NCI-H2029 (cell line): ENCODE results near the gene LRRC36.

Experiments
- DNase-seq: peaks from one replicate; lab custom pipeline; 2025; lab: John Stamatoyannopoulos, UW

LRRC36 gene

DNA sequence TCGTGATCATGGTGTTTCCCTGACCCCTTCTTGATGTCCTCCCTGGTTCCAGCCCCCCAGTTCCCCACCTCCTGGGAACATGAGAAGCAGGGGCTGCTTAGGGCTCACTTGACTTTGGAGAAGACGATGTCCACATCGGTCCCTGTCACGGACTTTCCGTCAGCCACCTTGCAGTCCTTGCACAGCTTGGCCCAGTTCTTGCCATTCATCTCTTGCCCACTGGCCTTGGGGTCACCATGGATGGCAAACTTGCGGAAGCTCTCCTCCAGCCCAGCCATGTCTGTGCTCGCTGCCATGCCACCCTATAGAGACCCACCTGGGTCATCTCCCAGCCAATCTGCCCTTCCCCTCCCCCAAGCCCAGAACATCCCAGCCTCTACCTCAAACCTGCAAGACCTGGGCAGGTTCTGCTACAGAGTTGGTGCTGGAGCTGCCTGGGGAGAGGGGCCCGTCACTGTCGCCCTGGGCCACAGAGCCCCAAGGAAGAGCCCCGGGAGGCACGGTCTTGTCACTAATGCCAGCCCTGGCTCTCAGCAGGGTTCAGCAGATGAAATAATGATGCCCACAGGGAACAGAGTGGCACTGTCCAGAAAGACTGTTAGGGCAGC, 64.3 kb downstream of the LRRC36 start:
- no peak for DNase-seq

DNA sequence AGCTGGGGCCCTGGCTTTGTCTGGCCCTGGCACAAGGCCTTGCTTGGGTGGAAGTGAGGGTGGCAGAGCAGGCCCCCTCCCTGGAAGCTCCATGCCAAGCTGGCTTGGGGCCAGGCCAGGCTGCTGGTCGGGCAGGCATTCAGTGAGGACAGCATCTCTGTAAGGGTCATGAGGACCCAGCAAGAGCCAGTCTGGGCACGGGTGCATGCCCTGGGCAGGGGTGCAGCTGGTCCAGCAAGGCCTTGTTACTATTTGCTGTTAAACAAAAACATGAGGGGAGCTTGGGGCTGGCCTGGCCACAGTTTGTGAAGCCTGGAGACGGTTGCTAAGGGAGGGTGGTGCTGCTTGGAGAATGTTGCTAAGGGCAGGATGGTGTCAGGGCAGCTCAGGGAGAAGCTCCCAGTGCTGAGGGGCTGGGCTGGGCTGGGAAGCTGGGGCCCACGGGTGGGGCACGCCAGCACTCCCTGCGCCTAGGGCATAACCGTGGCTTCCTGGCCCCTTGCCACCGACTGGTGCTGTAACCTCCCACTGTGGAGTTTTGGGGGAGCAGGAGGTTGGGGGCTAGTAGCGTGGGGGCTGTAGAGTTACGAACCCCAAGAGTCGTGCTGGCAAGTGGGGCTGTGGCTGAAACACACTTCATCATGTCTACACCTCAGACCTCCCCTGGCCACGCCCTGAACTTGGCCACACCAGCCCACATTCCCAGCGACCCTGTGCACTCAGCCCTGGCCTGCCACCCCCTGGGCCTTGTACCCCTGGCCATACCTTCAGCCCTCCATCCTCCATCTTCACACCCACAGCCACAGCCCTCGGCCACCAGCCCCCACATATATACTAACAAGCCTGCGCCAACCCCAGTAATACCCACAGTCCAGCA, 65.0 kb downstream of the LRRC36 start:
- no peak for DNase-seq

DNA sequence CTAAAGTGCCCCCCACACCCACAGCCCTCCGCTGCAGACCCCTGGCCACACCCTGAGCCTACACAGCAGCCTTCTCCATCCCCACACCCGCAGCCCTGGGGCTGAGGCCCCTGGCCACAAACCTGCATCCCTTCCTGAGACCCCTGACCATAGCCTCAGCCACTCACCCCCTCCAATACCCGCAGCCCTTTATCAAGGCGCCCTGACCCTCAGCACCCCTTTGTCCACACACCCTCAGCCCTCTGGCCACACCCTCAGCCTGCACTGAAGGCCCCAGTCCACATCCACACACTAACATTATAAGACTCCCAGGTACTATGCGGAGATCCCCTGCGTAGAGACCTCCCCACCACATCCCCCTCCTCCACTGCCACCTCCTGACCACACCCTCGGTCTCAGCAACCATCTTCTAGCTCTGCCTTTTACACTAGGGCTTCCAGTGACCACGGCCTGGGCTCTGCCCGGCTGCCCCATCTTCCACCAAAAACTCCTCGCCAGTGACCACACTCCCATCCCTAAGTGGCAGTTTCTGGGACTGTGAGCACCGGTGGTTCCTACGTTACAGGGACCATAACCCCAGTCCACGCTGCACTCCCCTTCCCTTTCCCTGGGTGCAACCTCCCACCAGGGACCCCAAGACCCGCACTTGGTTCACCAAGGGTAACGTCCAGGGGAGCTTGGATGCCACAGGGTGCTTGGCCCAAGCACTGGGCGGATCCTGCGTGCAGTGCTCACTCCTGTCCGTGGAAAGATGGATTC, 65.9 kb downstream of the LRRC36 start:
- DNase-seq: no peak

DNA sequence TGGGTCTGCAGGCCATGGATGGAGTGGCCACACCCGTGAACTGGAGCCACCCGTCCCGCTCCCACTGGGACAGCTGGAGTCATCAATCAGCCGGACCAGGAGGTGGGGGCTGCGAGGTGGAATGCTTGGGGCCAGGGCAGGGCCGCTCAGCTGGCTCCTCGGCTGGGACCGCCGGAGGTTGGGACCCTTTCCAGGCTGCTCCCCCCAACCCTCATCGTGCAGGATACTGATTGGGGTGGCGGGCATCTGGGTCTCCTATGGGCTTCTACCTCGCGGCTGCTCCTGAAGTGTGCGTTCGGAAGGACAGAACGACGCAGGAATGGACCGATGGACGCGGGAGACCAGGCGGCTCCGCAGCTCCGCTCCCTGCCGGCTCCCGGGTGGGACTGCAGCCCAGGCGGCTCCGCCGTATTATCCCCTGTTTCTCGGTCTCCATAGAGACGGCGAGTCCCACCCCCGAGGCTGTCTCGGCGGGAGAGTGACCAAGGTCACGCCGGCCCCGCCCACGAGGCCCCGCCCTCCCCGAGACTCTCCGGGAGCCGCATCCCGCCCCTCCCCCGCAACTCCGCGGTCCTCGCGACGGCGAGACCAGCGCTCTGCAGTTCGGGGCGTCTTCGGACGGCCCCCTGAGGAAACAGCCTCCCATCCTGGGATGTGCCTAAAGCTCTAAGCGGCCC, 66.6 kb downstream of the LRRC36 start, which contains the start of gene TPPP3:
TSS of gene TPPP3 (minus strand) at position 388 of the 677 bp plus-strand sequence. CDS start 2,387 bp downstream, outside the sequence.
- DNase-seq: peak; percentile 25

DNA sequence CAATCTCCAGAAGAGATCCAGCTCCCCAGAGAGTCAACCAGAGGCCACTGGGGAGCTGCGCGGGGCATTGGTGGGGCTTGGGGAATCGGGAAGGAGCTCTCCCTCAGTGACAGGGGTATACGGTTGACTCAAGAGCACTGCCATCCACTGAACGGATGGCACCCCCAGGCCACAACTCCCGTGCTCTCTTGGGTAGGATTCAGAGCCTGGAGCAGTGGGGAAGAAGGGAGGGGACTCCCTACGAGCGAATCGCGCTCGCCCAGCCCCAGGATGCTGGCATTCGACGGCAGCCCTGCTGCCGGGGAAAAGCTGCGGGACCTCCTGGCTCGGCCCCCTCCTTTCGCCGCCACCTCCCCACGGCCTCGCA, 67.2 kb downstream of the LRRC36 start:
- DNase-seq: no peak

DNA sequence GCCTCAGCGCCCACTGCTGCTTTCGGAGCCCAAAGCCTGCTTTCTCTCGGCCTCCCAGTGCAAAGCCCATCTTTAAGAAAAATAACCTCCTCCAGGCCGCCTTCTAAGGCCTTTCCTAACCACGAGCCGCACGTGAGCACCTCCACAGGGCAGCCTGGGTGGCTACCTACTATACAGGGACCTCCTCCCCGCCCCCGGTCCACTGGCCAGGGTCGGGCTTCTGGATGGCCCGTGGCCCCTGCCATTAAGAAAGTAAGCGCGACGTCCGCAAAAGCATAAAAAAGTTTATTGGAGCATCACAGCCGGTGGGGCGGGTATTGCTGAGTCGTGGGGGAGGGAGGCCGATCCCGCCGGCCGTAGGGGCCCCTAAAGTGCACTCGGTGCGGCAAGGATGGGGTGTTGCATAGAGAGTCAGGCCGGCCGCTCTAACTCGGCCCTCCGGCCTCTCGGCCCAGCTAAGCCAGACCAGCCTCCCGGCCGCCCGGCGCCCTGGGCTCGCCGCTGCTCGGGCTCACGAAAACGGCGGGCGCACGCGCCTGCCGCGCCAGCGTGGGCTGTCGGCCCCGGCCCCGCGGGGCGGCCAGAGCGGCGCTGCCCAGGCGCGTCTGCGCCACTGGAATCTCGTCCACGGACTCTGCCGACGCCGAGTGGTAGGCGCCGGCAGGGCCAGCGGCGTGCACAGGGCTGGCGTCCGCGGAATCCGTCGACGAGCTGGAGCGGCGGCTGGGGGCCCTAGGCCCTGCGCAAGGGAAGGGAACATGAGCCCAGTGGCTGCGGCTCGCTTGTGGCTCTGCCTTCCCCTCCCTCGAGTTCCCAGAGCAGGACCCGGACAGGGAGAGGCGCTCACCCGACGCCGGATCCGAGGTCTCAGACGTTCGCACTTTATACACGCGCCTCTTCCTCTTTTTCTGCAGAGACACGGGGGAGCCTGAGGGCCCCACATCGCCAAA, 67.8 kb downstream of the LRRC36 start:
- no peak for DNase-seq

DNA sequence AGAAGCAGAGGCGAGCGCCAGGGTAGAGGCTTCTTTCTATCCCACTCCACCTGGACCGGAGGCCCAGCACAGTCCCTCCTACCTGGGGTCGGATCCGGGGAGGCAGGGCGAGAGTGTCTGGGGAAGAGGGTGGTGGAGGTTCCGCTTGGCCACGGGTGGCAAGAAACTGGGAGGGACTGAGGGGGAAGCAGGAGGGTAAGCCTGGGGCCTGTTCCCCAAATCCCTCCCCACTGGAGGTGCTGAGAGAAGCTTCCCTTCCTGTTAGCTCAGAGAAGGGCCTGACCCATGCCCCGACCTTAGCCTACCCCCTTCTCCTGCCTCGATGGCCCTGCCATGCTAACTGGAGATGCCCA, 68.5 kb downstream of the LRRC36 start:
- no peak for DNase-seq

DNA sequence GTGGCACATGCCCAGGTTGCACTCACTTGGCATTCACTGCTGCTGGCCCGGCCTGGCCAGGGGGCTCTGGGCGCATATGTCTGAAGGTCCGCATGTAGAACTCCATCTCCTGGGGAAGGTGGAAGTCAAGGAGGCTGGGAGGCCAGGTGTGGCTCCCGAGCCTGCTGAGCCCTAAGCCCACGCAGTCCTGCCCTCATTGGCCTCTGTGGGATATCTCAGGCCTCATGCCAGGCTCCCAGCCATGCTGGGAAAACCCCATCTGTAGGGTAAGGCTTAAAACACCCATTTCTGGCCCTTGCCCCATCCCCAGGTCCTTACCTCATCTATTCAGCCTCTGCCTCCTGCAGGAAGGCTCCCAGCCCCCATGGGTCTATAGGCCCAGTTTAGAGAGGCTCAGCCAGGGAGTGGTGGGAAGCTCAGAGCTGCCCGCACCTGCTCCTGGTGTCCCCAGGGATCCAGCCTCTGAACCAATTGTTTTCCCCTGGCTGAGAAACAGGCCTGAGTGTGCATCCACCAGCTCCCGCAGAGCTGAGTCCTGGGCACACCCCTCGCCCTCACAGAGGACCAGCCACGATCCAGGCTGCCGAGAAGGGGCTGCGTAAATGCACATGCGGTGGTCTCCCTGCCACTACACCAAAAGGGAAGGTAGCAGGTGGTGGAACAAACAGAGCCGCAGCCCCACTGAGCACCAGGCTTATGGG, 69.0 kb downstream of the LRRC36 start:
- DNase-seq: no peak

DNA sequence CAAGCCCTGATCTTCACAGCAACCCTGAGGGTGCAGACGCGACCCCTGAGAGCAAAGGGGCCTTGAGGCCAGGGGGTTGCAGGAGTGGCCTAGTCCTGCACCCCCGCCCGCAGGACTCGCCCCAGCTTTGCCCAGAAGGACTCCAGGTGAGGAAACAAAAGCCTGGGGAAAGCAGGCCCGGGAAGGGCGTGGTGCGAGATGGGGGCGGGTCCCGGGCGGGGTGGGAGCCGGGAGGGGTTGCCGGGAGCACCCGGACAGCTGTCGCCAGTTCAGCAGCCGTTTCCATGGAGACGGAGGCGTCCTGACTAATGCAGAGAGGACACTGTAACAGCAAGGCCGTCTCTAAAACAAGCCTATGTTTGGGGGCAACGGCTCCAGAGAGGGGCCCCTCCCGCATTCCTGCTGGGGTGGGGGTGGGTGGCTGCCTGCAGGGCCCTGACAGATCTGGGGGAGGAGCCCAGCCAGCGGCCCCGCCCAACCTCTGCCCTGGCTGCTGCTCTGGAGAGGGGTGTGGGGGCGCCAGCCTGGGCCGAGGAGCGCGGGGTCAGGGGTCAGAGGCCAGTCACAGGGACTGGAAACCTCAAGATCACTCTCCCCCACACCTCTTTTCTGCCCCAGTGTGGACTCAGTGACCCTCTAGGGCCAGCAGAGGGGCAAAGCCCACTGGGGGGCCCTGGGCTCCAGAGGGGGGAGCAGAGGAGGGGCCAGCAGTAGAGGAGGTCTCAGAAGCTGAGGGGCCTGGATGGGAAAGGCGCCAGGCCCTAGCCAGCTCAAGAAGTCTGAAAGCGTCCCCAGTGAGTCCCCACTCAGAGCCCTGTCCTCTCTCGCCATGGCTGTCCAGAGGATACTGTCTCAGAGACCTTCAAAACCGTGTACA, 69.8 kb downstream of the LRRC36 start:
- peak; percentile 75 for DNase-seq

DNA sequence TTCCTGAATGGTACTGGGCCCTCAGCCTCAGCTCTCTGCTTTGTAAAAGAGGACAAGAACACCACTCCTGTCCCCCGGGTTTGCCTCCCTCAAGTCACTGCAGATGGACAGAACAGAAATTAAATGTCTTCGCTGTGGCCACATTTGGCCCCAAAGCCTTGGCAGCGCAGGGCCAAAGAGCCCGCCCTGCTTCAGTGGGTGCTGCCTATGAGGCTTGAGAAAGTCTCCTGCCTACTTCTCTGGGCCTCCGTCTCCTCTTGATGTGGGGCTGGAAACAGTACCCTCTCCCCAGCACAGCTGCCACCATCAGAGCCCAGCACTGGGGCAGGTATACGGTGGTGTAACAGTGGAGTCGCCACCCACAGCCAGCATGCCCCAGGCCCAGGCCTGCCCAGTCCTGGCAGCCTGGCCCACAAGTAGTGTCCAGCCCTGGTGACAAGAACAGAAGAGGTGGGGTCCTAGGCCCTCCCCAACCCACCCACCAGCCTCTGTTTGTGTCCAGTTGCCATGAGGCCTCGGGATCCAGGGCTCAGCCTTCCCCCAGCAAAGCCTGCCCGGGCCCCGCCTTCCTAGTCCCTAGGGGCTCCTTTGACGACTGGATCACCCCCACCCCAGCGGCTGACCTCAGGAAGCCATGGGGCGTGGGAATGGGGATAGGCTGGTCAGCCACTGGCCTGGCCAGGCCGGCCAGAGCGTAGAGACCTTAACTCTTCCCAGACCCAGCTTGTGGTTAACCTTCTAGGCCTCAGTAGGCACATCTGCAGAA, 70.6 kb downstream of the LRRC36 start:
- no peak for DNase-seq

DNA sequence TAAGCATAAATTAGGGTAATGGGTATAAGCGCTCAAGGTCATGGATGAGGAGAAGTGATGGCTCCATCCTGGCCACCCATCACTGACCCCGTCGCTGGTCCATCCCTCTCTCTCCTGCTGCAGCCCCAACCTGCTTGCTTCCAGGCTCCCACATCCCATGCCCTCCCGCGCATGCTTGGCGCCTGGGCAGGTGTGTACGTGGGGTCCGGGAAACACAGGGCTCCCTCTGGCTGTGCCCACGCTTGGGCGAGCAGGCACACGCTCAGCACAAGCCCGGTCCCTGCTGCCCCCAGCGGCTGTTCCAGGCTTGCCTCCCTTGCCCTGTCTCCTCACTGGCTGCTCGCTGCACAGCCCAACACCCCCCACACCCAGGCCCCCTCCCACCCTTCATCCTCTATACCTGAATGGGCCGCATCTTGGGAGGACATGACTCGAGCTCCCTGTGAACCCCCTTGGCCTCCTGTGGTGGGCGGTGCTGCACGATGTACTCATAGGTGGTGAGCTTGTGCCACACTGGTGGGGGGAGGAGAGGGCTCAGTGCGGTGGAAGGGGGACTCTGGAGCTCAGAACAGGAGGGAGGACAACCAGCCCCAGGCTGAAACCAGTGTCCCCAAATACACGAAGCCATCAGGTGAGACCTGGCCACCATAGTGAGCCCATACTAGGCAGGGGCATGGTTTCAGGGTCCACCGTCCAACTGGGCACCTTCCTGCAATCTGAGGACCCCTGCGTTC, 71.4 kb downstream of the LRRC36 start:
- no peak for DNase-seq

DNA sequence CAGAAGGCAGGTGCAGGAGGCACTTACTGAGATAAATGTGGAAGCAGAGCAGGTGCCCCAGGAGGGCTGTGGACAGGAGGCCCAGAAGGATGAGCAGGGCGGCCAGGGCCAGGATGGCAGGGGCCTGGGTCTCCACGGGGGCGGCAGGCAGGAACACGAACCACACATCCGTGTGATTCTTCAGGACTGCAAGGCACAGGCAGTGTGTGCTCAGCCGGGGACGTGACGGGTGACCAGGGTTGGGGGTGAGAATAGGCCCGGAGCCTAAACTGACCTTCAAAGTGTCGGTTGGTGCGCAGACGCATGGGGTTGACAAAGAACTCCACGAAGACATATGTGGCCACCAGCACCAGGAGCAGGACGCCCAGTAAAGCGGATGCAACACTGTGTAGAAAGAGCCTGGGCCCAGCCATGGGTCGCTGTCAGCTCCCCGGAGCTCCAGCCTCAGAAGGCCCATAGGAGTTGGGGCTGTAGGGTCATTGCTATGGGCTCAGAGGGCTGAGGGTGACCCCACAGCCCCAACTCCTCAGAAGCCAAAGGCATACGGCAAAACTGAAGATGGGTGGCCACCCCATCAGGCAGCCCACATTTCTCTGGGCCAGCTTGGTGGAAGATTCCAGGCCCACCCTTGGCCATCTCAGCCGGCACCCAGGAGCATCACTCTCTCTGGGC, 72.1 kb downstream of the LRRC36 start:
- no peak for DNase-seq

DNA sequence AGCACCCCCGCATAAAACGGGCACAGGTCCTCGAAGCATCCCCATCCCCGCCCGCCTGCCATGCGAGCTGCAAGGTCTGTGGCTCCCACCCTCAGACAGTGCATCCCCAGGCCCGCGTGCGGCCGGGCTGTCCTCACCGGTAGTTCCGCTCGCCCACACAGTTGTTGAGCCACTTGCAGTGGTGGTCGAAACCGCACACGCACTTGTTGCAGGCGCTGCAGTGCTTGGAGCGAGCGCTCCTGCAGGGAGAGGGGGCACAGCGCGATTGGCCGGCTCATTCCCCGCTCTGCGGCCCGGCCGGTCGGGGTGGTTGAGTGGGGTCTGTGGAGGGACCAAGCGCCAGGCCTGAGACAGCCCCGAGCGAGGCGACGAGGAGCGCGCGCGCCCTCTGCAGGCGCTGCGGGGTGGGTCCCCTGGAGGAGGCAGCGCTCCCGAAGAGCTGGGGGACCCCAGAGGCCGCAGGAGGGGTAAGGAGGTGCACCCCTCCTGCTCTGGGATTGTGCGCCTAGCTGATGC, 72.7 kb downstream of the LRRC36 start:
- DNase-seq: no peak

DNA sequence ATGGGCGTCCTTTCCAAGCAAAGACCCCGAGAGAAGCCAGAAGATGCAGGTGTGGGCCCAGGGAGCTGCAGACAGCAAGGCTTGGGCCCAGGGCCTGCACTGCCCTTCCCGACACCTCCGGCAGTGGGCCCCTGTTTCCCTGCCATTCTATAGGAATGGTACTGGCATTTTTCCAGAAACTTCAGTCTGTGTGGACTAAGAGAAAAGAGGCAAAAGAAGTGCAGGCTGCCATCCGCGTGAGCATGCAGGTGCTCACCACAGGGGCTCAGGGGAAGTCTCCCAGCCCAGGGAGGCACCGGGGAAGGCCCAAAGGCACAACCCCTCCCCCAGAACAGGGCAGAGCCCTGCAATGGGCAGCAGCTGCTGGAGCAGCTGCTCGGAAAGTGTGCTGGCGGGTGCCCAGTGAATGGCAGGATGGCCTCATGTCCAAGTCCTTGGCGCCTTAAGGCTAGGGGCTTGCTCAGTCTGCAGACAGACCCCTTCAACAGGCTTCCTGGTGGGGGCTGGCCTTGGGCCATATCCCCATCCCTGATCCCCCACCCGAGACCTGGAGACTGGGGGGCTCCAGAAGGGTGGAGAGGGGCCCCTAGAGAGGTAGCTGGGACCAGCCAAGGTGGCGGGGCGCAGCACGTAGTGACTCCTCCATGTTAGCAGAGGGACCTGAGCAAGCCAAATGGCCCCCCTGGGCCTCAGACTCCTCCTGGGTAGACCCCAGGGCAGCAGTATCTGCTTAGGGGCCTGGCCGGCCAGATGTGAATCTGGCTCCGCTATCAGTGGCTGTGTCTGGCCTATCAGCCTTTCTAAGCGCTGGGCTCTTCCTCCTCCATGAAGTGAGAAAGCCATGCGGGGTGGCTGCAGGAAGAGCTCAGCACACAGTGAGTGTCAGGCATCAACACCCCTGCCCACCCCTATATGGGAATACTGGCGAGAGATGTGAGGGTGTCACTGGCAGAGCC, 73.4 kb downstream of the LRRC36 start:
- peak; percentile 28 for DNase-seq

DNA sequence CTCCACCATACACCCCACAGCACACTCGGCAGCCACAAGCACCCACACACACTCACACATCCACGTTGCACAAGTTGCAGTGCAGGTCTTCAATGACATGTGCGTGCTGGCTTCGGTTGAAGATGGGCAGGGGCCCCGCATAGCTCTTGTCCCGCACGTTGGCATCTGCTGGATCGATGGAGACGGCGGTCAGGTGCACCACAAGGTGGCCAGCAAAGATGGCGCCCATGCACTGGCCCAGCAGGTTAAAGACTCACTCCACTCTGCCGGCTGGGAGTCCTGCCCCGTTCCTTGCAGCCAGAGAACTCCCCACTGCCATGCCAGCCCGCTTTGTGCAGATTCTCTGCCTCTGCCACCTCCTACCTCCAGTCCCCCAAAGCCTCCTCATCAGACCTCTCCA, 74.3 kb downstream of the LRRC36 start:
- DNase-seq: no peak

DNA sequence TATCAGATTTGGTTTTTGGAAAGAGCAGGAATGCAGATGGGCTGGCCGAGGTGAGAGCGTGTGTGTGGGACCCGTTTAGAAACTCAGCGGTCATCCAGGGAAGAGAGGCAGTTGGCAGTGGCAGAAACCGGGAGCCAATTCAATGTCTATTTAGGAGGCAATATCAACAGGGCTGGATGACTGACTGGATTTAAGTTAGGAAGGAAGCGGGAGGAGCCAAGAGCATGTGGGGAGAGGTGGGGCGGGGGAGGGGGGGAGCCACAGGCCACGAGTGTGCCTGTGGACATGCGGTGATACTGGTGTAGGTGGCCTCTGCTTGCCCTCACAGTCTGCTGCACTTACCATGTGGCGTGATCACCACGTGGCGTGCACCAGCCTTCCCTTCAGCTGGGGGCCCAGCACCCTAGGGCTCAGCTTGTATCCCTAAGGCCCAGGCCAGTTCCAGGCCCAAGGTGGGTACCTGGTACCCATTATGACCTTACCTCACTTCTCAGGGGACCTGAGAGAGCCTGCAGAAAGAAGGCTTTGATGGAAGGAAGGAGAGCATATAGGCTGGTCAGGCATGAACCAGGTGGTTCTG, 77.5 kb downstream of the LRRC36 start:
- no peak for DNase-seq
